ENCODE results near the gene CELA3B. TPM values are rescaled to one million over a fixed set of nuclear protein-coding genes. Genes with fewer than 3 reads are reported as not detected.
"Not testable (repeated sequence)": the region's sequence is repeated elsewhere in the genome, so short reads cannot be mapped to it uniquely, and the experiment has no call there.

CELA3B gene
- 1 to 10 TPM in 2 of 6 donors, not detected in 4; 5.3 to 9.7 TPM for total RNA-seq

GRCh38 chr1:21976703-21977239, at the start of gene CELA3B:
Gene CELA3B, plus strand, starts transcription at chr1:21977022. Its CDS starts 18 bp downstream, at chr1:21977040.
- ATAC-seq (ENCODE audit: low FRiP score in 2 of 2), result not testable (repeated sequence)

GRCh38 chr1:21927533-21928237, 49.1 kb upstream of the CELA3B start:
- Histone ChIP-seq H3K27me3 (no peaks in the 10 kb centered on the region), H3K4me3 (no peak overlapping the region), H3K27ac (peak overlapping the region; percentile 64 to 85 (median 78)), H3K4me1 (peaks cover 56 to 68% (median 61%) of the 10 kb centered on the region in 4 donors), H3K9me3 (no peaks in the 10 kb centered on the region), H3K36me3 (no peaks in the 10 kb centered on the region)
- DNase-seq (no peak), ATAC-seq (ENCODE audit: low FRiP score in 2 of 2) (peak; percentile 1 to 80)
- 36 to 40% methylated on average over 4 to 12 of the region's 12 CpGs for WGBS, 2 donors
- TF ChIP-seq POLR2AphosphoS5 (IDR thresholded peaks at IDR 0.05) (peak; percentile 9 to 16), CTCF (IDR thresholded peaks at IDR 0.05) (no peak)

More at GRCh38 chr1:21976703-21977239, at the start of gene CELA3B:
- H3K27me3 ChIP-seq, H3K27ac ChIP-seq, H3K4me1 ChIP-seq, H3K36me3 ChIP-seq, H3K9me3 ChIP-seq, DNase-seq, H3K4me3 ChIP-seq: not testable (repeated sequence)
- WGBS, 2 donors, result 93 to 95% methylated on average over 9 of the region's 9 CpGs

GRCh38 chr1:21930080-21930571, 46.7 kb upstream of the CELA3B start:
- DNase-seq (no peak), ATAC-seq (ENCODE audit: low FRiP score in 2 of 2) (no peak)
- Histone ChIP-seq H3K4me1 (peaks cover 72 to 78% (median 76%) of the 10 kb centered on the region in 4 donors), H3K9me3 (no peaks in the 10 kb centered on the region), H3K4me3 (no peak overlapping the region), H3K27me3 (no peaks in the 10 kb centered on the region), H3K27ac (peak overlapping the region; percentile 86 to 88 (median 88)), H3K36me3 (no peaks in the 10 kb centered on the region)
- WGBS, 2 donors, result 64 to 69% methylated on average over 8 of the region's 8 CpGs
- no peak for TF ChIP-seq EP300 (IDR thresholded peaks at IDR 0.05)
- TF ChIP-seq POLR2AphosphoS5 (IDR thresholded peaks at IDR 0.05), result no peak
- TF ChIP-seq POLR2A (IDR thresholded peaks at IDR 0.05), result no peak
- no peak for TF ChIP-seq CTCF (IDR thresholded peaks at IDR 0.05)

- Histone ChIP-seq H3K27me3 (no peaks in the 10 kb centered on the region), H3K4me3 (no peak overlapping the region), H3K4me1 (peaks cover 69 to 78% (median 75%) of the 10 kb centered on the region in 4 donors), H3K36me3 (no peaks in the 10 kb centered on the region), H3K27ac (peak overlapping the region; percentile 86 to 88 (median 88)), H3K9me3 (no peaks in the 10 kb centered on the region)
- ATAC-seq (ENCODE audit: low FRiP score in 2 of 2) (no peak), DNase-seq (no peak)
- WGBS, 2 donors, result 92% methylated on average over 6 of the region's 6 CpGs
- no peak for TF ChIP-seq POLR2A (IDR thresholded peaks at IDR 0.05)
- no peak for TF ChIP-seq EP300 (IDR thresholded peaks at IDR 0.05)
- TF ChIP-seq POLR2AphosphoS5 (IDR thresholded peaks at IDR 0.05), result no peak
- TF ChIP-seq CTCF (IDR thresholded peaks at IDR 0.05), result no peak
These were observed 46.1 kb upstream of the CELA3B start for GRCh38 chr1:21930629-21931170.
